GM19025 (cell line): ENCODE measurements around the gene NUCB1.

Experiments used
- ATAC-seq: cut with Tn5 transposase; IDR thresholded peaks from one replicate; pipeline ENCODE4 v1.9.1; 2021; ENCODE audit warnings: mild to moderate bottlenecking, low read depth, moderate library complexity; ENCODE audit not compliant: unreplicated experiment

NUCB1 gene

GRCh38 chr19:48958006-48958405 is 57.9 kb downstream of the NUCB1 start:
- ATAC-seq: no peak

- no peak for ATAC-seq
Observed at GRCh38 chr19:48959341-48960239, 59.5 kb downstream of the NUCB1 start.

DNA sequence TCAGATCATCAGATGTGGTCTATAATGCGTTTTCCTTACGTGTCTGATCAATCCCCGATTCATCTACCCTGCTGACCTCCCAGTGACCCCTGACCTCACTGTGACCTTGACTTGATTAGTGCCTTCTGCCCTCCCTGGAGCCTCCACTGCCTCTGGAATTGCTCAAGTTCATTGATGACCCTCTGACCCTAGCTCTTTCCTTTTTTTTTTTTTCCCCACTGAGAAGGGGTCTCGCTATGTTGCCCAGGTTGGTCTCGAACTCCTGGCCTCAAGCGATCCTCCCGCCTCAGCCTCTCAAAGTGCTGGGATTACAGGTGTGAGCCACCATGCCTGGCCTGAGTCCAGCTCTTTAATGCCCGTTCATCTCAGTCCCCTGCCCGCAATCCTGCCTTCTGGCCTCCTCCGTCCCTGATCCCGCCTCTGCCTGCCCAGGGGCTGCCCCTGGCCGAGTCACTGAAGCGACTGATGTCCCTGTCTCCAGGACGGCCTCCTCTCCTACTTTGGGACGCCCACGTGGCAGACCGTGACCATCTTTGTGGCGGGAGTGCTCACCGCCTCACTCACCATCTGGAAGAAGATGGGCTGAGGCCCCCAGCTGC is 61.0 kb downstream of the NUCB1 start:
- no peak for ATAC-seq

DNA sequence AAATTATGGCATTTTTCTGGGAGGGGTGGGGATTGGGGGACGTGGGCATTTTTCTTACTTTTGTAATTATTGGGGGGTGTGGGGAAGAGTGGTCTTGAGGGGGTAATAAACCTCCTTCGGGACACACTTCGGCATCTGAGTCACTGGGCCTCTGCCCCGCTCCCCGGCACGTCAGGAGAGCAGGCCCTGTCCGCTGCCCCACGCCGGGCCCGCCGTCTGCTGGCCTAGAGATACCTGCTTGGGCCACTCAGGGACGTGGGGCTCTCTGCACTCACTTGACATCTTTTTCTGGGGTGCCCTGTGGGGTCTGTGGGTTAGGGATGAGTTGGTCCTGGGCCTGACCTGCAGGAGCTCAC is 61.5 kb downstream of the NUCB1 start:
- no peak for ATAC-seq

- ATAC-seq: no peak
Observed at GRCh38 chr19:48962029-48962848, 62.1 kb downstream of the NUCB1 start.

GRCh38 chr19:48962849-48963165 is 62.7 kb downstream of the NUCB1 start:
- no peak for ATAC-seq

DNA sequence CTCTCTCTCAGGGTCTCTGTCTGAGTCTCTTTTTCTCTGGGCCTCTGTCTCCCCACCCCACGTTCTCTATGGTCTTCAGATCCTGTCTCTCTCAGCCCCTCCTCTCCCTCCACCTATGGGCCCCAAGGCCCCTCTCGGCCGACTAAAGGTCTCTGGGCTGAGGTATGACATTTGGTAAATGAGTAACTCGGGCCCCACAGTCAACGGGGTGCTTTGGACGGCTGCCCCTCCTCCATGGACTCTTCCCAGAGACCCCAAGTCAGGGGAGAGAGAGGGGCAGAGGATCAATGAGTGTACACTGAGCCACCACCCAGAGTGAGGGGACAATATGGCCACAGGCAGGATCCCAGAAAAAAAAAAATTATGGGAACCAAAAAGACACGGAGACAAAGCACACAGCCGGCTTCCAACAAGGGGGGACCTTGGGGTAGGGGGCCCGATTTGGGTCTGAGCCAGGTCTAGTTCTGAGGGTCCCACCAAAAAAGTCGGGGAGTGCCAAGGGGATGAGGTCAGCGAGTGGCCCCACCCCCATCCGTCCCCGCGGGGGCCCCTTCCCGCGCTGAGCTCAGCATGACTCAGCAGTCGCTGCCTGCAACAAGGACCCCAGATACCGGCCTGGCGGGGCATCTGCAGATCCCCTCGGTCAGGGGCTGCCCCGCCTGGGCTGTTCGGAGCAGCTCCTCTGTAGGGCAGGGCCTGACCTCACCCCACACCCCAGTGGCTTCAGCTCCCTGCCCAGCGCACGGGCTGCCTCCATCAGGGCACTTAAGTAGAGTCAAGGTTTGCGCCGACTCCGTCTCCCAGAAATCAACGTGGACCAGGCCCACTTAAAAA is 63.5 kb downstream of the NUCB1 start:
- no peak for ATAC-seq

DNA sequence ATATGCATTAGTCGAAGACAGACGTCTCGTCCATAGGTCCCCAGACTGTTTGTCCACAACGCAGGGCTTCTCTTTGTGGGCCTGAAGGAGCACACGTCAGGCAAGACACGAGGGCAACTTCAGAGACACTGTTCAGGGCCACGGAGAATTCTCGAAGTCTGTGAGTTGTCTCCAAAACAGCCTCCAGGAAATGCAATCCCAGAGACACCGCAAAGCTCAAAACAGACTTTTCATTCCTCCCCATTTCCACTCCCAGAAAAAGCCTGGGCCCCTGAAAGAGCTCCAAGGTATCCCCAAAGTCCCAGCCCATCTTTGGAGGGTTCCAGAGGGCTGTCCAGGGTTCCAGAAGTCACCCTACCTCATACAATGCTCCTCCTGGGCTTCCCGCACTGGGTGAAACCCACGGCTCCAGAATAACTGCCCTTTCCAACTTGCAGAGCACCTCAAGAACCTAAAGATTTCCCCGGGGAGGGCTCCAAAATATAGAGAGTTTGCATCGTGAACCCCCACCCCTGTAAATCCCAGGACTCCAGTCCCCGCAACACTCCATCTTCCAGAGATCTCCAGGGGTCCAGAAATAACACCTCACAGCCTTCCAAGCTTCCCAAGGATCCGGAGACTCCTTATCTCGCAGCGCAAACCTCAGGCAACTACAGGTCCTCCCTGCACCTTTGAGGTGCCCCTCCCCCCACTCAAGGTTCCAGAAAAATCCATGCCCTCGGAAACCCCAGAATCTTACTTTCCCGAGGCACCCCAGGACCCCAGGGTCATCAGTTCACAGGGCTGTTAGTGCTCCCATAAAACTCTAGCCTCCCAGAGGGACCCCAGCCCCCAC is 64.3 kb downstream of the NUCB1 start:
- no peak for ATAC-seq

DNA sequence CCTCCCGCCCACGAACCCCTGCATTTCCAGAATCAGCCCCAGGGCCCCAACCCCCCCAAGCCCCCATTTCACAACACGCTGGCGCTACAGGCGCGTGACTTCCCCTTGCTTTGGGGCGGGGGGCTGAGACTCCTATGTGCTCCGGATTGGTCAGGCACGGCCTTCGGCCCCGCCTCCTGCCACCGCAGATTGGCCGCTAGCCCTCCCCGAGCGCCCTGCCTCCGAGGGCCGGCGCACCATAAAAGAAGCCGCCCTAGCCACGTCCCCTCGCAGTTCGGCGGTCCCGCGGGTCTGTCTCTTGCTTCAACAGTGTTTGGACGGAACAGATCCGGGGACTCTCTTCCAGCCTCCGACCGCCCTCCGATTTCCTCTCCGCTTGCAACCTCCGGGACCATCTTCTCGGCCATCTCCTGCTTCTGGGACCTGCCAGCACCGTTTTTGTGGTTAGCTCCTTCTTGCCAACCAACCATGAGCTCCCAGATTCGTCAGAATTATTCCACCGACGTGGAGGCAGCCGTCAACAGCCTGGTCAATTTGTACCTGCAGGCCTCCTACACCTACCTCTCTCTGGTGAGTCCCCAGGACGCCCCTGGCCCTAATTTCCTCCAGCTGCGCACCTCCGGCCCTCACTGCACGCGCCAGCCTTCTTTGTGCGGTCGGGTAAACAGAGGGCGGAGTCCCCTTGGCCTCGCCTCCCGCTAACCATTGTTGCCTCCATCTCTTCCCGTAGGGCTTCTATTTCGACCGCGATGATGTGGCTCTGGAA is 65.1 kb downstream of the NUCB1 start, which contains the start of gene FTL:
TSS of gene FTL (plus strand) at position 270 of the 766 bp plus-strand sequence. CDS start at position 469, 199 bp downstream.
- ATAC-seq: peak; percentile 48

DNA sequence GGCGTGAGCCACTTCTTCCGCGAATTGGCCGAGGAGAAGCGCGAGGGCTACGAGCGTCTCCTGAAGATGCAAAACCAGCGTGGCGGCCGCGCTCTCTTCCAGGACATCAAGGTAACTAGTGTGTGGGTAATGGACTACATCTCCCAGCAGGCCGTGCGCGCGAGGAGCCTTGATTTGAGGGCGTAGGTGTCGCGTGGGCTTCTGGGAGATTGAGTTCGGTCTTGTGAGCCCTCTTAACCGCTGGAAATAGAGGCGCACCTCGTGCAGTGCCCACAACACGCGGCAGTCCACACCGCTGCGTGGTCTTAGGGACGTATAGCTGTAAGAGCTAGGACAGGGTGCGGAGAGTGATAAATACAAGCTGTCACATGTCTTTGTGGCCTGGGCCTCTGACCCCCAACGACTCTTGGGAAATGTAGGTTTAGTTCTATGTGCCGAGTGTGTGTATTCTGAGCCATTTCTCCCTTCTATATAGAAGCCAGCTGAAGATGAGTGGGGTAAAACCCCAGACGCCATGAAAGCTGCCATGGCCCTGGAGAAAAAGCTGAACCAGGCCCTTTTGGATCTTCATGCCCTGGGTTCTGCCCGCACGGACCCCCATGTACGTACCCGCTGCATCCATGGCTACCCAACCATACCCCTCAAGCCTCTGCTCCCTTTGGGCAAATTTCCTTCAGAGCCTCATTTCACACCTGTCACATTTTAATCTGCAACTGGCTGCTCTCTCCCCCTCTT is 65.9 kb downstream of the NUCB1 start:
- peak; percentile 12 for ATAC-seq

DNA sequence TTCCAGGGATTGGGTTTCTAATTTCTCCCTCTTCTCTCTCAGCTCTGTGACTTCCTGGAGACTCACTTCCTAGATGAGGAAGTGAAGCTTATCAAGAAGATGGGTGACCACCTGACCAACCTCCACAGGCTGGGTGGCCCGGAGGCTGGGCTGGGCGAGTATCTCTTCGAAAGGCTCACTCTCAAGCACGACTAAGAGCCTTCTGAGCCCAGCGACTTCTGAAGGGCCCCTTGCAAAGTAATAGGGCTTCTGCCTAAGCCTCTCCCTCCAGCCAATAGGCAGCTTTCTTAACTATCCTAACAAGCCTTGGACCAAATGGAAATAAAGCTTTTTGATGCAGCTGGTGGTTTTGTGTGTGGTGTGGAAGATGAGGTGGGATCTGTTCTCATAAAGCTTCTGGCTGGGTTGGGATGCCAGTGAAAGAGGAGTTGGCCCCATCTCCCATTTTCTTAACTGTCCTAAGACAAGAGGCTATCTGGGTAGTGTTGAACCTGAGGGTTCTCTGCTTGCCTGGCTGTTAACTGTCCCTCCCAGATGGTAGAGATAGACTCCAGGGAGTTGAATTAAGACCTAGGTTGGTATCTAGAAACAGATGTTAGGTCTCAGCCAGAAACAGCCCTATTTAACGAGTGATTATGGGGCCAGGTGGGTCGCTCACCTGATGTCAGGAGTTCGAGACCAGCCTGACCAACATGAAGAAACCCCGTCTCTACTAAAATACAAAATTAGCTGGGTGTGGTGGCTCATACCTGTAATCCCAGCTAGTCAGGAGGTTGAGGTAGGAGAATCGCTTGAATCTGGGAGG is 66.6 kb downstream of the NUCB1 start:
- ATAC-seq: no peak

- ATAC-seq: no peak
Observed at GRCh38 chr19:48967346-48968178, 67.5 kb downstream of the NUCB1 start.

DNA sequence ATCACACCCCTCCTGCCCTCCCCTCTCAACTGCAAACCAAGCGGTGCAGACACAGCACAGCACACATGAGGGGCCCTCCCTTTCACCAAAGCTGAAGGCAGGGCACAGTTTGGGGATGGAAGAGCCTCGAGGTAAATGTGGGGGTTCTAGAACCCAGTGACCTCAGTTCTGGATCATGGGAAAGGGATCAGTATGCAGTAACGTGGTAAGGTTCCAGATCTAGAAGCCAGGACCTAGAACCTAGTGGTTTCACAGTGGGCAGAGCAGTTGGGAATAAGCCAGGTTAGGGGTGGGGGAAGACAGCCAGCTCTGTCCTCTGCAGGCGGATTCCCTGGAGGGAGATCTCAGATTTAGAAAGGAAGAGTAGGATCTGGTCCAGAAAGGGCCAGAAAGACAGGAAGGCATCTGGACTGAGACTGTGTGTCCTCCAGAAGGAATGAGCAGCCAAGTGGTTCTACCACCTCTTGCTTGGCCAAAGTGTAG is 68.1 kb downstream of the NUCB1 start:
- no peak for ATAC-seq

- no peak for ATAC-seq
Observed at GRCh38 chr19:48968813-48969218, 68.7 kb downstream of the NUCB1 start.

- no peak for ATAC-seq
Observed at GRCh38 chr19:48969276-48970138, 69.4 kb downstream of the NUCB1 start.
